HCT116 (cell line): ENCODE data around the gene MSI2. TPM values are rescaled to one million over a fixed set of nuclear protein-coding genes. Genes with fewer than 3 reads are reported as not detected.

ENCODE experiments used
- ATAC-seq: fragments of 200-7000 bp; cut with Tn5 transposase; 2 replicates; pipeline ENCODE4 v1.9.1; 2020; ENCODE audit warnings: mild to moderate bottlenecking, moderate library complexity
- BruUV-seq: library from RNA; stranded (reverse); fragments of 400-500 nt; replicated peaks from 2 replicates; lab custom pipeline; 2021; lab: Mats Ljungman, UMichigan
- CTCF ChIA-PET: fragments of 300-600 bp; sonication (Branson Sonifier 250); formaldehyde crosslinking; loops from one replicate; lab custom pipeline; 2021; ENCODE audit warnings: antibody characterized with exemption; lab: Charles Lee
- POLR2A ChIA-PET: fragments of 300-600, 350-600 bp; sonication (Branson Sonifier 250); formaldehyde crosslinking; loops from one replicate; lab custom pipeline; 2021; ENCODE audit warnings: antibody characterized with exemption; lab: Charles Lee
- RAD21 ChIA-PET, 2 experiments: fragments of 300-600 bp; sonication (Branson Sonifier 250); formaldehyde crosslinking; loops; one replicate each; lab custom pipeline; 2023; ENCODE audit warnings: low total read pairs in 2 of 2; ENCODE audit not compliant: uncharacterized antibody in 2 of 2, unreplicated experiment in 2 of 2, low non-redundant PET in 1 of 2; lab: Charles Lee
- DNase-seq: peaks from one replicate; pipeline ENCODE4 v3.0.0-alpha.2; 2010; ENCODE audit warnings: low read depth, low spot score
- H2AFZ ChIP-seq: fragments of 200-600 bp; shearing (Covaris generic), sonication (generic); 2 replicates; pipeline ENCODE4 v1.6.1; 2017; ENCODE audit warnings: low read depth, mixed run types, mixed read lengths, antibody characterized with exemption, low read length; ENCODE audit not compliant: poor library complexity, severe bottlenecking
- H3K27ac ChIP-seq: 2 replicates; pipeline ENCODE4 v1.5.1; 2012; ENCODE audit warnings: low read depth, low read length
- H3K27me3 ChIP-seq: fragments of 200-600 bp; sonication (generic); 2 replicates; pipeline ENCODE4 v1.6.1; 2016; ENCODE audit warnings: mixed run types, low read length, mixed read lengths; ENCODE audit not compliant: insufficient read depth
- H3K36me3 ChIP-seq, 2 experiments: fragments of 200-500 bp in 1 of 2; fragments of 200-600 bp in 1 of 2; sonication (Bioruptor generic) in 1 of 2; sonication (generic) in 1 of 2; 2 replicates each; pipeline versions ENCODE4 v1.5.1 to v1.6.1; 2014 to 2016; ENCODE audit warnings: low read length in 2 of 2, inconsistent platforms in 1 of 2, mixed read lengths in 1 of 2, mixed run types in 1 of 2; ENCODE audit not compliant: insufficient read depth in 2 of 2, control insufficient read depth in 1 of 2
- H3K4me1 ChIP-seq, 2 experiments: fragments of 200-600 bp in 1 of 2; sonication (generic) in 1 of 2; 2 replicates each; pipeline versions ENCODE4 v1.5.1 to v1.6.1; 2012 to 2017; ENCODE audit warnings: low read length in 2 of 2, inconsistent platforms in 1 of 2, mild to moderate bottlenecking in 1 of 2, mixed read lengths in 1 of 2, mixed run types in 1 of 2, moderate library complexity in 1 of 2; ENCODE audit not compliant: insufficient read depth in 2 of 2, control insufficient read depth in 1 of 2
- H3K4me2 ChIP-seq: fragments of 200-600 bp; sonication (generic); 2 replicates; pipeline ENCODE4 v1.6.1; 2017; ENCODE audit warnings: mixed run types, low read length, mixed read lengths
- H3K4me3 ChIP-seq, 2 experiments: fragments of 200-600 bp in 1 of 2; sonication (generic) in 1 of 2; replicated peaks in 1 of 2; 2 replicates each; pipeline ENCODE4 v1.5.1; 2011 to 2016; ENCODE audit warnings: low read length in 2 of 2, control low read depth in 1 of 2, low read depth in 1 of 2, mild to moderate bottlenecking in 1 of 2, mixed read lengths in 1 of 2, mixed run types in 1 of 2
- H3K79me2 ChIP-seq: fragments of 200-600 bp; sonication (generic); 2 replicates; pipeline ENCODE4 v1.6.1; 2017; ENCODE audit warnings: mild to moderate bottlenecking, mixed run types, low read length, moderate library complexity, mixed read lengths; ENCODE audit not compliant: insufficient read depth
- H3K9ac ChIP-seq: fragments of 200-600 bp; sonication (generic); 2 replicates; pipeline ENCODE4 v1.6.1; 2016; ENCODE audit warnings: low read length, mixed read lengths
- H3K9me2 ChIP-seq: fragments of 200-600 bp; sonication (generic), shearing (Covaris generic); 2 replicates; pipeline ENCODE4 v1.6.1; 2017; ENCODE audit warnings: mixed run types, mild to moderate bottlenecking, moderate library complexity; ENCODE audit not compliant: insufficient read depth
- H3K9me3 ChIP-seq, 2 experiments: fragments of 200-500 bp in 1 of 2; fragments of 200-600 bp in 1 of 2; sonication (Bioruptor generic) in 1 of 2; sonication (generic) in 1 of 2; 2 replicates each; pipeline ENCODE4 v1.6.1; 2014 to 2017; ENCODE audit warnings: low read length in 2 of 2, mixed read lengths in 2 of 2, inconsistent platforms in 1 of 2, low read depth in 1 of 2, mild to moderate bottlenecking in 1 of 2, mixed run types in 1 of 2, moderate library complexity in 1 of 2; ENCODE audit not compliant: control insufficient read depth in 1 of 2, insufficient read depth in 1 of 2
- H4K20me1 ChIP-seq: fragments of 200-600 bp; sonication (generic), shearing (Covaris generic); 2 replicates; pipeline ENCODE4 v1.6.1; 2017; ENCODE audit warnings: mixed run types, mild to moderate bottlenecking, moderate library complexity; ENCODE audit not compliant: insufficient read depth
- ATF3 ChIP-seq: IDR thresholded peaks from 2 replicates; pipeline ENCODE4 v1.6.1; 2012
- CBX3 ChIP-seq: IDR thresholded peaks from 2 replicates; pipeline ENCODE4 v1.6.1; 2012; ENCODE audit warnings: low read depth
- CEBPB ChIP-seq: IDR thresholded peaks from 2 replicates; pipeline ENCODE4 v1.6.1; 2012; ENCODE audit warnings: low read depth
- CTCF ChIP-seq, 3 experiments: fragments of 200-600 bp in 1 of 3; sonication (generic) in 1 of 3; IDR thresholded peaks in 2 of 3; conservative IDR thresholded peaks in 1 of 3; 2 replicates each; pipeline ENCODE4 v1.5.1; 2012 to 2017; ENCODE audit warnings: low read depth in 2 of 3, low read length in 2 of 3, antibody characterized with exemption in 1 of 3, borderline replicate concordance in 1 of 3, control low read depth in 1 of 3, mild to moderate bottlenecking in 1 of 3, mixed read lengths in 1 of 3, mixed run types in 1 of 3, moderate library complexity in 1 of 3; ENCODE audit not compliant: insufficient read depth in 1 of 3
- EGR1 ChIP-seq: IDR thresholded peaks from 2 replicates; pipeline ENCODE4 v1.6.1; 2012; ENCODE audit warnings: low read depth
- ELF1 ChIP-seq: IDR thresholded peaks from 2 replicates; pipeline ENCODE4 v1.6.1; 2012; ENCODE audit warnings: low read depth, borderline replicate concordance
- MAX ChIP-seq: IDR thresholded peaks from 2 replicates; pipeline ENCODE4 v1.6.1; 2012
- POLR2AphosphoS5 ChIP-seq: IDR thresholded peaks from 2 replicates; pipeline ENCODE4 v1.6.1; 2011; ENCODE audit warnings: mild to moderate bottlenecking, low read depth, low read length, moderate library complexity
- RAD21 ChIP-seq: IDR thresholded peaks from 2 replicates; pipeline ENCODE4 v1.6.1; 2012; ENCODE audit warnings: low read depth, mild to moderate bottlenecking
- REST ChIP-seq: IDR thresholded peaks from 2 replicates; pipeline ENCODE4 v1.6.1; 2012; ENCODE audit warnings: low read depth
- SIN3A ChIP-seq: IDR thresholded peaks from 2 replicates; pipeline ENCODE4 v1.6.1; 2012; ENCODE audit warnings: low read depth
- ZNF274 ChIP-seq: fragments of 200-500 bp; sonication (Bioruptor generic); IDR thresholded peaks from 2 replicates; pipeline ENCODE4 v1.6.1; 2014; ENCODE audit warnings: mild to moderate bottlenecking, low read depth, low read length, inconsistent platforms
- intact Hi-C: fragments of 100-400 bp; cut with micrococcal nuclease; formaldehyde crosslinking; loops from 2 replicates; pipeline ENCODE4 v1.10.0; 2022
- total RNA-seq: library from RNA; stranded (reverse); gene quantifications from one replicate; pipeline ENCODE4 v1.2.1, GENCODE V29; 2021; ENCODE audit not compliant: unreplicated experiment

Gene MSI2
- total RNA-seq, 1 experiment from 2014 or later = 137 TPM

GRCh38 chr17:57499648-57500049 lies 243.3 kb downstream of the MSI2 start:
- intact Hi-C loops = no loop called here
- Histone ChIP-seq H3K9ac (no peak overlapping the region), H3K4me1 (no peaks in the 10 kb centered on the region), H3K36me3 (no peaks in the 10 kb centered on the region), H4K20me1 (peaks cover 5% of the 10 kb centered on the region; the same call in 1 of the 2 replicates), H3K27ac (no peak overlapping the region), H2AFZ (no peak overlapping the region), H3K79me2 (no peaks in the 10 kb centered on the region; the same call in 1 of the 2 replicates), H3K9me2 (no peaks in the 10 kb centered on the region), H3K9me3 (no peaks in the 10 kb centered on the region), H3K4me2 (no peak overlapping the region), H3K4me3 (no peak overlapping the region), H3K27me3 (no peaks in the 10 kb centered on the region)
- ChIA-PET RAD21 (no interaction called here), POLR2A (no interaction called here), CTCF (no interaction called here)
- ATAC-seq (peak; percentile 84), DNase-seq (no peak)
- TF ChIP-seq MAX = no peak
- 0 out of 6 replicates have a peak, but pooled peaks of 2 of the 3 experiments have one; percentile 14 to 17 for TF ChIP-seq CTCF (IDR thresholded peaks at IDR 0.05 in 2 of 3, conservative IDR thresholded peaks at IDR 0.05 in 1 of 3; ENCODE audit: borderline replicate concordance in 1 of 3, insufficient read depth in 1 of 3, low read depth in 2 of 3, low read length in 2 of 3)
- BruUV-seq = no TSS peak

- Histone ChIP-seq H3K9me3 (no peaks in the 10 kb centered on the region), H2AFZ (no peak overlapping the region), H3K27ac (no peak overlapping the region), H3K79me2 (no peaks in the 10 kb centered on the region; the same call in 1 of the 2 replicates), H3K27me3 (no peaks in the 10 kb centered on the region), H3K9ac (no peak overlapping the region), H3K36me3 (no peaks in the 10 kb centered on the region), H3K4me1 (no peaks in the 10 kb centered on the region), H3K9me2 (no peaks in the 10 kb centered on the region), H3K4me3 (no peak overlapping the region), H3K4me2 (no peak overlapping the region), H4K20me1 (peaks cover 5% of the 10 kb centered on the region; the same call in 1 of the 2 replicates)
- no peak for TF ChIP-seq CBX3
- no peak for TF ChIP-seq SIN3A
- no peak for TF ChIP-seq REST
- no peak for TF ChIP-seq ZNF274
- no peak for TF ChIP-seq EGR1
- TF ChIP-seq MAX = no peak
- no peak for TF ChIP-seq POLR2AphosphoS5
- TF ChIP-seq ELF1 = no peak
- TF ChIP-seq RAD21 = no peak
- no peak for TF ChIP-seq CEBPB
- no peak for TF ChIP-seq ATF3
- DNase-seq (no peak), ATAC-seq (no peak)
- ChIA-PET POLR2A (no interaction called here), RAD21 (no interaction called here), CTCF (no interaction called here)
- no TSS peak for BruUV-seq
- intact Hi-C loops = no loop called here
These were observed 244.7 kb downstream of the MSI2 start for GRCh38 chr17:57501016-57501415.
